ENCODE data around the gene ZSCAN29.

DNA sequence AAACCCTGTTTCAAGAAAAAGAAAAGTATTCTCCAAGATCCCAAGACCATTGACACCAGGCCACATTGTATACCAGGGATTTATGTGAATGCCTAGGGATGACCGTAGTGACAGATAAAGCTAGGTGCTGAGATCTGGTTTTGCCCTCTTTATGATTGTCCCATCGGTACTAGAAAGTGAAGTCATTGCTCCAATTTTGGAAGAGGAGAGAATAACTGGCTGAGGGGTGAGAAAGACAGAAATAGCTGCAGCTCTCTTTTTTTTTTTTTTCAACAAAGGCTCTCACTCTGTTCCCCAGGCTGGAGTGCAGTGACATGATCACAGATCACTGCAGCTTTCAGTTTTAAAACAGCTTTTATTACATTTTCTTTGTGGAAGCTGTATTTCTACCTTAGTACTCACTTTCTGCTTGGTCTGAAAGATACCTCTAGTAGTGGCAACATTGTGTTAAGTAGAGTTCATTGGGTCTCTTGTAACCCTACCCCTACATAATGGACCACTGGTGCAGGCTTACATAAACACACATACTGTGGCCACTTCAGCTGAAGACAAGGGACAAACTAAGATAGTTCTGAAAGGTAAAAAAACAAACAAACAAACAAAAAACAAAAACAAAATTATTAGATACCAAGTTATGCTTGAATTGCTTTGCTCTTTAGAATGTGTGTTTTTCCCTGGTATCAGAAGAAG lies 18.0 kb downstream of the ZSCAN29 start:
- TF ChIP-seq POLR2A (IDR thresholded peaks at IDR 0.05; ENCODE audit: low read depth) (no peak), EP300 (IDR thresholded peaks at IDR 0.05) (no peak), POLR2AphosphoS5 (IDR thresholded peaks at IDR 0.05) (no peak)
- TF ChIP-seq, protein P1, sequence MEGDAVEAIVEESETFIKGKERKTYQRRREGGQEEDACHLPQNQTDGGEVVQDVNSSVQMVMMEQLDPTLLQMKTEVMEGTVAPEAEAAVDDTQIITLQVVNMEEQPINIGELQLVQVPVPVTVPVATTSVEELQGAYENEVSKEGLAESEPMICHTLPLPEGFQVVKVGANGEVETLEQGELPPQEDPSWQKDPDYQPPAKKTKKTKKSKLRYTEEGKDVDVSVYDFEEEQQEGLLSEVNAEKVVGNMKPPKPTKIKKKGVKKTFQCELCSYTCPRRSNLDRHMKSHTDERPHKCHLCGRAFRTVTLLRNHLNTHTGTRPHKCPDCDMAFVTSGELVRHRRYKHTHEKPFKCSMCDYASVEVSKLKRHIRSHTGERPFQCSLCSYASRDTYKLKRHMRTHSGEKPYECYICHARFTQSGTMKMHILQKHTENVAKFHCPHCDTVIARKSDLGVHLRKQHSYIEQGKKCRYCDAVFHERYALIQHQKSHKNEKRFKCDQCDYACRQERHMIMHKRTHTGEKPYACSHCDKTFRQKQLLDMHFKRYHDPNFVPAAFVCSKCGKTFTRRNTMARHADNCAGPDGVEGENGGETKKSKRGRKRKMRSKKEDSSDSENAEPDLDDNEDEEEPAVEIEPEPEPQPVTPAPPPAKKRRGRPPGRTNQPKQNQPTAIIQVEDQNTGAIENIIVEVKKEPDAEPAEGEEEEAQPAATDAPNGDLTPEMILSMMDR (IDR thresholded peaks at IDR 0.05) = no peak

Data from esophagus muscularis mucosa (tissue), 4 donors.